Measurements from ENCODE around the gene OTUD6A.

OTUD6A gene, protein sequence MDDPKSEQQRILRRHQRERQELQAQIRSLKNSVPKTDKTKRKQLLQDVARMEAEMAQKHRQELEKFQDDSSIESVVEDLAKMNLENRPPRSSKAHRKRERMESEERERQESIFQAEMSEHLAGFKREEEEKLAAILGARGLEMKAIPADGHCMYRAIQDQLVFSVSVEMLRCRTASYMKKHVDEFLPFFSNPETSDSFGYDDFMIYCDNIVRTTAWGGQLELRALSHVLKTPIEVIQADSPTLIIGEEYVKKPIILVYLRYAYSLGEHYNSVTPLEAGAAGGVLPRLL

DNA sequence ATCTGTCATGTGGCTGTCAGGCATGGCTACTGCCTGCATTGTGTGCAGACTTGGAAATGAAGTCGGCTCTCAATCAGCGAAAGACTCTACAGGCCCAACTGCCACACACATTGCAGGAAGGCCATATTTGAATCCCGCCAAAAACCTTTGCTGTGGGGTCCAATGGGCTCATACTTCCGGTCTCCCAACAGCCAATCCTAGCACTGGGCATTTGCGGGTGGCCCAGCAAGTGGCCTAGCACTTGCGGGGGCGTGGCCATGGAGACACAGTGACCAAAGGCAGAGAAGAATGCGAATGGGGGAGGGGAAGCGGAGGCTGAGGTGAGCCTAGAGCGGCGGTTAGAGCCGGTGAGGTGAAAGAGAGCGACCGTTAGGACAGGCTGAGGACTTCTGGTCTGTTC is at the start of gene OTUD6A:
OTUD6A (plus strand) TSS at position 382 of the 400 bp plus-strand sequence. CDS start 68 bp downstream, outside the sequence.
- no peak for DNase-seq

DNA sequence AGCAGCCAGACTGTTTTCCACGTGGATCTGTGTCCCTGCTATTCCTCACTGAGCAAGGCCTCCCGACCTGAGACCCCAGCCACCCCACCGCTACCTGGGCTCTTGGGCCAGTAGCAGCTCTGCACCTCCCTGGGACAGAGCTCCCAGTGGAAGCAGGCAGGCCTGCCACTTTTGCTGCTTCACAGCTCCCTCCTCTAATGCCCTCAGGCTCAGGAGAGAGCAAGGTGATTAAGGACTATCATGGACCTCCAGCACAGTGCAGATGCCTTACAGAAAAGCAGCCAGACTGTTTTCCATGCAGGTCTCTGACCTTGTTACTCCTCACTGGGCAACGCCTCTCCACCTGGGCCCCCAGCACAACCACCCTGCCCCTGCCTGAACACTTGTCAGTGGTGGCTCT is 49.5 kb upstream of the OTUD6A start:
- no peak for DNase-seq

DNA sequence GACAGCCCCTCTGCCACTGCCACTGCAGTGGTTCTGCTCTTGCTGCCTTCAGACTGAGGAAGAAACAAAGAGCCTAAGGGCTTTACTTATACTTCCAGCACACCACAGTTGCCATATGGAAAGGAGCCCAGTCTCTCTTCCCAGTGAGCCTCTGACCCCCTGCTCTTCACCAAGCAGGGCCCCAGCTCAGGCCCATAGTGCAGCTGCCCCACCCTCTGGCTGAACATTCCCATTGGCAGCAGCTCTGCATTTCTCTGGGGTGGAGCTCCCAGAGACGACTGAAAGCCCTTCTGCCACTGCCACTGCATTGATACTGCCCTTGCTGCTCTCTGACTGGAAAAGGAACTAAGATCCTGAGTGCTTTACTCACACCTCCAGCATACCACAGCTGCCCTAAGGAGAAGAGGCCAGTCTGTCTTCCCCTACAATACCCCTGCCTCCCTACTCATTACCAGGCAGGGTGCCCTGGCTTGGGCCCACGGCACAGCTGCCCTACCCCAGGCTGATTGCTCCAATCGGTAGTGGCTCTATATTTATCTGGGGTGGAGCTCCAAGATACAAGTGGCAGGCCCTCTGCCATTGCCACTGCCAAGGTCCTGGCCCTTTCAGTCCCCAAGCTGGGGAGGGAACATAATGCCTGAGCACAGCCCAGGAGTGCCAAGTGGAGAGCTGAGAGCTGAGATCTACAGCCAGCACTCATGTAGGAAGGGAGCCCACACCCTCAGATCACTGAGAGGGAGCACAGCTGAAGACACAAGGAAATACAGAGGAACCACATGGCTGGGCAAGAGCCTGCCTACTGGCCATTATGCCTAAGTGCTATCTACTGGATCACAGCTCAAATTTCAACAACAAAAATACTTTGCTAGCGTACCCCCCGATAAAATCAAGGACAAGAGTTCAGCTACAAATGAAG is 48.5 kb upstream of the OTUD6A start:
- no peak for DNase-seq

DNA sequence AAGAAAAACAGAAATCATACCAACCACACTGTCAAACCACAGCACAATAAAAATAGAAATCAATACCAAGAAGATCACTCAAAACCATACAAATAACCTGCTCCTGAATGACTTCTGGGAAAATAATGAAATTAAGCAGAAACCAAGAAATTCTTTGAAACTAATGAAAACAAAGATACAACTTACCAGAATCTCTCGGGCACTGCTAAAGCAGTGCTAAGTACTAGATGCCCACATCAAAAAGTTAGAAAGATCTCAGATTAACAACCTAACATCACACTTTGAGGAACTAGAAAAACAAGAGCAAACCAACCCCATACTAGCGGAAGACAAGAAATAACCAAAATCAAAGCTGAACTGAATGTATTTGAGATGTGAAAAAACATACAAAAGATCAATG is 45.7 kb upstream of the OTUD6A start:
- DNase-seq, result no peak

DNA sequence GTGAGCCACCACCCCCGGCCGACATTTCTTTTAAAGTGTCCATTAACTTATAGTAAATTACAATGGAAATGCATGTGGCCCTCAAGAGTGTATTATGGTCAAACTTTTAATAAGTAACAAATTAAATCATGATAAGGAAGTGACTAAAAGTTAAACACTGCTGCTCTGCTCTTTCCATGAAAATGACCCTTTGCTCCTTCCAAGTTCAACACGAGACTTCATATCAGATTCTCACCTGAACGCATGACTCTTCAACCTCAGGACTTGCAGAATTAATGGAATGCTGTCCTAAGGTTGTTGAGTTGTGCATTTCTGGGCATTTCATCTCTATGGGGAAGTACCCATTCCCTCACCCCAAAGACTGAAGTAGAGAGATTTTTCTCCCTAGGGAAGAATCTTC is 39.6 kb upstream of the OTUD6A start:
- no peak for DNase-seq

DNA sequence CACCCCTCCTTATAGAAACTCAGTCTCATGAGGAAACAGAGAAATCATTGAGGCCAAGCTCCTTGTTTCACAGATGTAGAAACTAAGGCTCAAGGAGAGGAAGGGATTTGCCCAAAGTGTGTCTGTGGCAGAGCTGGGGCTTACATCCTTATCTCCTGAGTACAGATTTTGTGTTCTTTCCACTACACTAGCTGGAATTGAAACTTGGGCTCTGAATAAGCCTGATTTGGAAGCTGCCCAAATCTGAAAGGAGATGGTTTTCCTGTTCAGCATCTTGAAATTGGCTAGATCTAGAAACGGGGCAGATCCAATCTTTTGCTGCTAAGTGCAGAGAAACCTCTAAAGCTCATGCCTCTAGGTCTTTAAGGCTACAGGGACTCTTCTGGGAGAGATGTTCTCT is 36.8 kb upstream of the OTUD6A start:
- DNase-seq, result no peak

DNA sequence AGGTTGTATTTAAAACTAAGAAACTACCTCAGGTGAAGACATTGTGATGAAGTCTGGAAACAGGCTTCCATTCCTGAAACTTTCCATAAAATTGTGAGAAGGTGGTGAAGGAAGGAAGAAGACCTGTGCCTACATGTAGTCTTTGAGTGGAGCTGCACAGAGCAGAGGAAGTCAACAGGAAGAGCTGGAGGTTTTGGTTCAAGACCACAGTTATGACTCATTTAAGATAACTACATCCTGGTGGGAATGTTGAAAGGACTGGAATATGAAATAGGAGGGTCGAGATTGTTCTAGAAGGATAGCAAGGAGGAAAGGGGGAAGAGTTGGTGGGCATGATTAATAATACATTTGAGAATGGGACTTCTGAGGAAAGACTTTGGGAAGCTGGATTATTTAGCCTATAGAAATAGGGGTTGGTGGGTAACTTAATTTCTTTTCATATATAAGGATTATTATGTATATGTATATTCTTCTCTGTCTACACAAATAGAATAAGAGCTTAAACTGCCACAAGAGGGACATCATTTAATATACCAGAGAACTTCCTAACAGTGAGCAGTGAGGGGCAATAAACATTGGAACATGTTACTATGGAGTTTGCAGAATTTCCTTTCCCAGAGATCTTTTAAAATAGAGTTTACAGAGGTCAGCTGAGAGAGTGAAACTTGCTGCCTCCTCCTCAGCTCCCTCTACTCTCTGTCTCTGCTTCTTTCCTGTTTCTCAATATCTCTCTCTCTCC is 36.0 kb upstream of the OTUD6A start:
- DNase-seq, result no peak

DNA sequence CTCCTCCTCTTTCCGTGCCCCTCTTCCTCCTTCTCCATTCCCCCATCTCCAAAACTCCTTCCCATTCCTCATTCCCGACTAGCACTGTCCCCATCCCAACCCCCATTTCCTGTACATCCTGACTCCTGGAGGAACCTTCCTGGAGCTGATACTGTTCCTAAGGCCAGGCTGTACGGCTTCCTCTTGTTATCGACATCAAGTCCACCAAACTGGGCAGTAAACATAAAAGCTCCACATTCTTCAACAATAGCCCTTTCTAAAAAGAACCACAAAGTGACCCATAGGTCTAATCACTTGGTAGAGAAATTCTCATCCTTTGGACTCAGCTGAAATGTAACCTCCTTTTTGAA is 35.4 kb upstream of the OTUD6A start:
- no peak for DNase-seq

DNA sequence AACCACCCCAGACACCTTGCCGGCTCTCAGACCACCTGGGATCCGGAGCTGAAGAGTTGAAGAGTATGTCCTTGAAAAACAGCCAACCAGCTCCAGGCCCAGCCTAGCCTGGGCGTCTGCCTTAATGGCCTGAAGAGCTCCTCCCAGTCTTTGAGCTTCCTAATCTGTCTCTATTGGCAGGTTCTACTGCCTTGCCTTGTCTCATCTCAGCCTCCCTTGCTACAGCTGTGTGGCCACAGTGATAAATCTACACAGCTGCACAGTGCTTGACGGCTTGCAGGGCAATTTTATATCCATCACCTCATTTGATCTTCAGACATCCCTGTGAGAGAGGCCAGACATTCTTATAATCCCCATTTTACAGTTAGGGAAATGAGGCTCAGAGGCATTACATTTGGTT is 32.4 kb upstream of the OTUD6A start:
- no peak for DNase-seq

DNA sequence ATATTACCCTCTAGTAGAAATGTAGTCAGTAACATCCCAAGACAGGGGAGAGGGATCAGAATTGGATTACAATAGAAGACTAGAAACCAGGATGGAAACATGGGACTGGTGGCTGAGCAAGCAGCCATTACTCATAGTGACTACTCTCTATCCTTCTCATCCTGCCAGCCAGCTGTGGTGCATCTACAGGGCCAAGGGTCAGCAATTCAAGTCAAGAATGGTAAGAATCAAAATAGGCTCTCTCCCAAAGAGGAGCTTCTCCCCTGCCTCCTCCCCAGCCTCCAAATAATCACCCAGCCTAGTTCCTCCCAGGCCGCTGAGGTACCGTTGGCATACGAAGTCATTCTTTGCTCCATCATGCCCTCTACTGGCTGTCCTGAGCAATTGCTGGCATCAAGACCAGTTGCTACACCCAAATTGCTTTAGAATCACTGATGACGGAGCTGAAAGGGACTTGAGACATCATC is 31.9 kb upstream of the OTUD6A start:
- DNase-seq, result peak; percentile 30

DNA sequence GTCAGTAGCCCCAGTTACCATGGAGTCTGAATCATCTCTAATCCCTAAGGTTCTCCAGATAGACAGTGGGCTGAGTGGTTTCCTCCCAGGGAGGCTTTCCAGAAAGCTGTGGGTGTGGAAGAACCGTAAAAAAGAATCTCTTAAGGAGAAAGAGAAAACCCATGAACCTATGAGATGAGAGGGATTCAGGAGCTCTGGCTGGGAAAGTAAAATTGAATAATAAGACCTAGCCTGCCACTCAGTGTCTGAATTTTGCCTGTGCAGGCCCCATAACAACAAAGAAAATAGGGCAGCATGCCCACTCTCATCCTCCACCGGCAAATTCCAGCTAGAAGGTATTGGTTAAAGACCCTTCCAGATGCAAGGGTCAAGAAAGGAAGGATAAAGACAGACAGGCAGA is 29.5 kb upstream of the OTUD6A start:
- no peak for DNase-seq

DNA sequence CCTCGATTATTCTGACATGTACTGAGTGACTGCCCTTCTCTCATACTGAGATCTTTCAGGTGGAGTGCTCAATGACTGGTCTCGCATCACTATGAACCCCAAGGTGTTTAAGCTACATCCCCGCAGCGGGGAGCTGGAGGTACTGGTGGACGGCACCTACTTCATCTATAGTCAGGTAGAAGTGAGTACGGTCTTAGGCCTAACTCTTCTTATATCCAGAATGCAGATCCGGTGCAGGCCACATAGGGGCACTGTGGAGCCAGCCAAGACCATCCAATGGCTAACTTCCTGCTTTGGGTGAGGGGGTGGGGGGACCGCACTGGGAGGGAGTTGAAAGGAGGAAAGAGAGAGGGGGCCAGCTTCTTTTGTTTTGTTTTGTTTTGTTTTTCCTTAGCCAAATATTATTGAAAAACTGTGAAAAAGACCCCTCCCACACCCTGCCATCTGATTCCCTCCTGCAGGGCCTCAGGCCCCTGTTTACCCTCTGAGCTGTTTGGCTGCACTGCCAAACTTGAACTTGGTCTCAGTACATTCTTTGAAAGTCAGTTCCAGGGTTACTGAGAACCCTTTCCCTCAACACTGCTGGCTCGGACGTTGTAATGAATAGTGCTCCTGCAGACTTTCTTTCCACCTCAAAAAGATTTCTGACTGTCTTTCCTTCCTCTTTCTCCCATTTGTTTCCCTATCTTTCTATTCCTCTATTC is 28.8 kb upstream of the OTUD6A start:
- DNase-seq, result peak; percentile 19

DNA sequence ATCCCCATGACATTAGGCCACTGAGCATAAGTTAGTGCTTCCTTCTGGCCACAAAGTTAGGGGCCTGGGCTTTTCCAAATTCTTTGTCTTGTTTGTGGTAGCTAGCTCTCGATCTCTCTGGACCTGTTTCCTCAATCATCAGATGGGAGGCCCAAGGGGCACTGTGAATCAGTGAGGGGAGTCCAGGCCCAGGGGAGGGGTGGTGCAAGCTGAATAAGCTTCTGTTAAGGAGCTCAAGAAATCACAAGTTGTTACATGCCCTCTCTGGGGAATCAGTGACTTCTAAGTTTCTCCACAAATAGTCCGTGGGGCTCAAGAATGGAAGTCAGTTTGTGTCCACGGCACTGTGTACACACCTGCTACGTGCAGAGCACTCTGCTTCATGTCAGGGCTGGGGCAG is 27.6 kb upstream of the OTUD6A start:
- DNase-seq, result no peak

DNA sequence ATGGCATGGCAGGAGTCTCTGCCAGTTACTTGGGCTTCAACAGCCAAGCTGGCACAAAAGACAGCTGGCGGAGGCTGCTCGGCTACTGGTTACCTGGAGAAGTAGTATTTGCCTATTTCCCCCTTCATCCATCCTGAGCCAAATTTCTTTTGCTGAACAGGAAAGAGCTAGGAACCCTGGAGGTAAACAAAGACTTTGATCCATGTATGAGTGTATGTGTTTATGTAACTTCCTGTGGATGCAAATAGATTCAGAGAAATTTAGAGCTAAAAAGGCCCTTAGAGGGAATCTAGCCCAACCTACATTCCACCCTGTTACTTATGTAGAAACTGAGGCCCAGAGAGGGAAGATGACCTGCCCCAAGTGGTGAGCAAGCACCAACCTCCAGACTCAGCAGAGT is 23.7 kb upstream of the OTUD6A start:
- no peak for DNase-seq

DNA sequence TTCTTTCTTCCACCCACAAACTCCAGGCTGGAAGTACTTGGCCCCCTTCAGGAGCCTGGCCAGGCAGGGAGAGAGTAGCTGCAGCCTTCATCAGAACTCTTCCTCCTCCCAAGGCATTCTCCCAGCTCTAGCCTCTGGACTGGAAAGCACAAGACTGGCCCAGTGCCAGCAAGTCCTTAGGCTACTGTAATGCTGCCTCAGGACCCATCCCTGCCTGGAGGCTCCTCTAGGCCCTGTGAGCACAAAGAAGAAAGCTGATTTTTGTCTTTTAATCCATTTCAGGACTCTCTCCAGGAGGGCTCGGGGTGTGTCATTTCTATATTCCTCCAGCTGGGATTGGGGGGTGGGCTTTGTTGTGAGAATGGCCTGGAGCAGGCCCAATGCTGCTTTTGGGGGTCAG is 23.3 kb upstream of the OTUD6A start:
- no peak for DNase-seq

DNA sequence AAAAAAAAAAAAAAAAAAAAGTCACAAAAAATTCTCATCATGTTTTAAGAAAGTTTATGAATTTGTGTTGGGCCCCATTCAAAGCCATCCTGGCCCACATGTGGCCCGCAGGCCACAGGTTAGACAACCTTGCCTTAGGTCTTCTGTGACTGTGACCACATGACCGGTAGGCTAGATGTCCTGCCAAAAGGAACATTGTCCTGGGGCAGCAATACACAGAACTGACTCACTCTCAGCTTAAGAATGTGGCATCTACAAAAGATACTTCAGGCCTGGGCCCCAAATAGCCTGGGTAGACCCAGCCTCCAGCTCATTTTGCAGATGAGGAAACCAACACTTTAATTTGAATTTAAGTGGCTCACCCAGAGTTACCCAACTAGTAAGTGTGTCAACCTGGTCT is 22.5 kb upstream of the OTUD6A start:
- no peak for DNase-seq

DNA sequence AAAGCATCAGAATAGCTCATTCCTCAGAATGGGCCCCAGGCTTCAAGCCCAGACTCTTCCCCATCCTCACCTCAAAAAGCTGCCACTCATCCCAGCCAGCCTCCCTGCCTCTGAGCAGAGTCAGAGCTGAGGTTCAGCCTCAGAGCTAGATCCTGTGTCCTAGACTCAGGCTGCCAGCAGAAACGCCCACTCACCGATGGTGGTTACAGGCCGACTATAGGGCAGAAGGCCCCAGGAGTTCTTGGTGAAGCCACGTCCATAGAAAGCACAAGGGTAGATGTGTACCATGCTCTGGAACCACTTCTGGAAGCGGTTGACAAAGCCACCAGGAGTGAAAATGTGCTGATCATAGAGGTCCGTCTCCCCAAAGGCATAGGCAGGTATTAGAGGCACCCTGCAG is 20.3 kb upstream of the OTUD6A start:
- no peak for DNase-seq

DNA sequence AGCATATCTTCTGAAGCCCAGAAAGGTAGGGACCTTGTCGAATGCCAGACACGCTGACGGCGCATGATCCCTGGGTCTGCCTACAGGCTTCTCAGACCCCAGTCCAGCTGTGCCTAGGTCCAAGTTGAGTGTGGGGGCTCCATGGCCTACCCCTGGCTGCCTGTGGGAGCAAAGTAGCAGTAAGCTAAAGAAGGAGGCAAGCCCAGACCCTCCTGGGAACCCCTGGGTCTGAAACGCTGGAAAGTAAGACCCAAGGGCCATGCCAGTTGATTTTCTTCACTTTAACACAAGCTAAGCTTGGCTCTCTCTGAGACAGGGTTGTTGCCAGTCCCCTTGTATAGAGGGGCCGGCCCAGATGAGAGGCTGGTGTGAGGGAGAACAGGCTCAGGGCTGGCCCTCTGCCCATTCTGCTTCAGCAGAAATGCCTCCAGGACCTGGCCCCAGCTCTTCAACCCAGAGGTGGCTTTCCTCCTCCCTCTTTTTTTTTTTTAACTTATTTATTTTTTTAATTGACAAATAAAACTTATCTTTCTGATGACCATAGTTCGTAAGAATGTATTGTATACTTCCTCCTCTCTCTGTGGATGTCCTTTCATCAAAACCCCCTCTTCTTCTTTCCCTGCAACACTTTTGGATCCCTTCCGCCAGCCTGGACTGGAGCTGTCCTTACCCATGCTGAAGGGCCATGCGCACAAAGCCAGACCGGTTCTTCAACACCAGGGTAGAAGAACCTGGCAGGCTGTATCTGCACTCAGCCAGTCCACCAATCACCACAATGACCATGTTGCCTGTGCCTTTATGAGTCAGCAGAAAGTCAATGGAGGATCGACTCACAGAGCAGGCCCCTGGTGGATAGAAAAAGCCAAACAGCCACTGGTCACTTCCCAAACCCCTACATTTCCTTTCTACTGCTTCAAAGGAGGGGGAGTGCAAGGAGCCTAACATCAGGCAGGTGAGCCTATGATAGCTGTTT is 19.6 kb upstream of the OTUD6A start:
- no peak for DNase-seq

DNA sequence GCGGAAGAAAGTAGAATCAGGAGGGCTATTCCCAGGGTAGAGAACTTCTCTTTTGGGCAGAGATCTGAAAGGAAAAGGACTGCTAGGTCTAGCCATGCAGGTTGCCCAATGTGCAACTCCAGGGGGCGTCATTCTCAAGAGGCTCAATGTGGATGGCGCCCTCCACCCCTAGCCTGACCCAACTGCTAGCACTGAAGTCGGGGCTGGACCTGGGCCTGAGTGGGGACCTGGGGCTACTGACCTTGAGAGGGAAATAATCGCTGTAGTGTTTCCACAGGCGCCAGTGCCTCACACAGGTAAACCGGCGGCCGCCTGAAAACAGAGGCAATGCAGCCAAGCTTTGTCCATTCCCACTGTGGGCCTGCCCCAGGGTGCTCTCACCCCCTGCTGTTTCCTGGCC is 18.6 kb upstream of the OTUD6A start:
- no peak for DNase-seq

DNA sequence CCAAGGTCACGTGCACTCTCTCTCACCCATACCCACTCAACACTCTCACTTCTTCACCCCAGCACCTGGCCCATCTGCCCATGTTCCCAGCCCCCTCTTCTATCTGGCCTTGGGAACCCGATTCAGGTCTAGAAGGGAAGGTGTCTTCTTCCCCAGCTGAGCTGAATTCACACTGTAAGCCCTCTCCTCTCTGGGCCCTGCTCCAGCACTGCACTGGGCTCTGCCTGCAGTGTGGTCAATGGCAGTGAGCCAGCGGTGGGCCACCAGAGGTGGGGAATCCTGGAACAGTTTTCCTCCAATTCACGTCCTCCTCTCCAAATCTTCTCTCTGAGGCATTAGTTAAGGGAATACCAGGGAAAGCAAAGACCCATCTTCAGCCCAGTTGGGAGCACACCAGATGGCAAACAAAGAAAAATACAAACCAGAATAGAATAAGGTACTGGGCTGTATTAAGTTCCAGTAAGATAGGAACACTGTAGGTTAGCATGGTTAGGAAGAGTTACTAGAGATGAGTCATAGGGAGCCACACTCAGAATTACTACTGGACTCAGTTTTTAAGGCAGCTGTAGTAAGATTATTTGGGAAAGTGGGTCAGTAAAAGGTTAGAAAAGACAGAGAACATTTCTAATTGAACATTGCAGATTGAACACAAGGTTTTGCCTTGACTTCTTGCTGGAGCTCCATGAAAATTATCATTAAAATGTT is 17.6 kb upstream of the OTUD6A start:
- DNase-seq, result no peak

DNA sequence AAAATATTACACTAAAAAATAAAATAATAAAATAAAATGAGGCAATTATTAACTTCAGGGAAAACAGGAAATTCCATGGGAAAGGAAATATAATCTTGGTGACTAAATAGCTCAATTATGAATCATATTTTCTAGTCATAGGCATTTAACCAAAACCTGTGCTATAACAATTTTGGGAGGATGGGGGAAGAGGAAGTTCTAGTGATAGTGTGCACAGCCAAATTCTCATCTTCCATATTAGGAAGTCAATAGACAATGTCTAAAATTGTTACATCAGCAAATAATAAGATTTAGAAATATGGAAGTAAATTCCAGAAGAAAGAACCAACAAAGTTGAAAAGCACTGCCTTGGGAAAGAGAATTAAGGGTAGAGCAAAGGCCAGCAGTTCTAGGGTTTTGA is 15.3 kb upstream of the OTUD6A start:
- DNase-seq, result no peak
